ENCODE data around the gene IFNA4.

IFNA4 gene

DNA sequence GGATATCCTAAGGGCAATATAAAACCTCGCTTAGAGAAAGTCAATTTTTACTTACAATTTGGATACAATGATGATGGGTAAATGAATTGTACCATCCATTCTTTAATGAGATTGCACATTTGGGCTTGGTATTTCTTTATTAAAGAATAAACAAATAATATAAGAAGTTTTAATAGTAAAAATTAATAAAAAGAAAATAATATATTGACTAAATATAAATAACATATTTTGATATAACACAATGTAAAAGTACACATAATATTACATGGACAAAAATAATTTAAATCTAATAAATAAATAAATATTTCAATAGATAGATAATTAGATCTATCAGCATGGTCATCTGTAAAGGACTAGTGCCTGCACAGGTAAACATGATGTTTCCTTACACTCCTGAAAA, 21.9 kb downstream of the IFNA4 start:
- no peak for DNase-seq

DNA sequence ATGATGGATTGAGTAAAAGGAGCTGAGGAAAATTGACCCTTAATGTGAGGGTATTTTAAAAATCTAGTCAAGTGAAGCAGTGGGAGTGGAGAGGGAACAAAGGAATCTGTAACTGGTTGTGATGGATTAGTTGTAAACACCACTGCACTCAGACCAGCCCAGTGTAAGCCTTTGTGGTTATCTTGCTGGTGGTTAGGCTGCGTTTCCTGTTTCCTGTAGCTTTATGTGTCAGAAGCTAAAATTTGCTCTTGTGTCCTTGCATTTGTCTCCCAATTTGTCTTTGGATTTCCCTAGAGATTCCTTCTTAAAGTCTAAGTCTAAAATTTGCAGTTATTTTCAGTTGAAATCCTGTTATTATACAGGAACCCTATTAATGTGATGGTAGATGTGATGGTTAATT, 27.2 kb downstream of the IFNA4 start:
- DNase-seq: peak; percentile 1

- no peak for DNase-seq
Measured at GRCh38 chr9:21155501-21155900, 31.9 kb downstream of the IFNA4 start.

DNA sequence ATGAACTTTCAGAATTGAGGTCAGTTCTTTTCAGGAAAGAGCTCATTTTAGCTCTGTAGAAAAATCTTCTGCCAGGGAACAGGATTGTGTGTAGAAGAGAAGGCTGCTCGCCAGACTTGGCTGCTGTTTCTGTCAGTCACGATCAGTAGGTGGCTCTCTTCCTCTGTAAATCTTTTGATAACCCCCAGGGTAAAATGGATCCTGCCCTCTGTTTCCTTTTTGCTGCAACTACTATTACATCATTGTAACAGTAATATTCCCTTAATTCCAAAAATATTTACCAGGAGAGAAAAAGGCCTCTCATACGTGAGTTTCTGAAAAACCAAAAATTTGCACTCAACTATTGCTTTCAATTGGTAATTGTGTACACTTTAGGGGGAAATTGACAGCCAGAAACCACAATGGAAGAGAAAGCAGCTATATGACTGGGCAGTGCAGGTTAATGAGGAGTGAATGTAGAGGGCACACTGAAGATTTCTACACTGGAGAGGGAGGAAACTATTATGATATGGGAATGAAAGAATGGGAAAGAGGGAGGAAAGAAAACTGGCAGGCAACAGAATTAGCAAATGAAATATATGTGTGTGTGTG, 33.3 kb downstream of the IFNA4 start:
- peak; percentile 28 for DNase-seq

DNA sequence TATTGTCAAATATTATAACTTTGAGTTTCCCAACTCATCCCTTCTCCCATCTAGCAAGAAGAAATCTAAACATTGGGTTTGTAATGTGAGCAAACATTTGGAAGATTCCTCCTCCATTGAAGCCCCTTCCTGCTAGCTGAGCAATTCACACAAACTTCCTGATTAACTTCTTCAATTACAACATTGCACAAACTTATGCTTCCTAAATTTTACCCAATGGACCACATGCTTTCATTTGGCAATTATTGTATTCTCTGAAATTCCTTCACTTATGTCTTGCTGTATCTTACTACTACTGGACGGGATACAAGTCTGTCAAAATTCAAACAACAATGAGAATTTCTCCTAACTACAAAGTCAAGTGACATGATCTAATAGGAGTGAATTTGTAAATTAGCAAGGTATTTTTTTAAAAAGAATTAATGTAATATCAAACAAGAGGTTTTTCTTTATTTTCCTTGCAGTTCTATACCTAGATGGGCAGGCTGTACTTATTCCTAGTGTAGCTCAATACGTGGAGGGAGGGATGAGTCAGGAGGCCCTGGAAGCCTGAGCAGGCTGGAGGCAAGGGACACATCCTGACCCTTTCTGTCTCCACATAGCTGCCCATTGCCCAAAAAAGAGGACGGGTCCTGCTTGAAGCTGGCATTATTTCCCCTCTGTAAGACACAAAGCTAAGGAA, 33.9 kb downstream of the IFNA4 start:
- peak; percentile 14 for DNase-seq

DNA sequence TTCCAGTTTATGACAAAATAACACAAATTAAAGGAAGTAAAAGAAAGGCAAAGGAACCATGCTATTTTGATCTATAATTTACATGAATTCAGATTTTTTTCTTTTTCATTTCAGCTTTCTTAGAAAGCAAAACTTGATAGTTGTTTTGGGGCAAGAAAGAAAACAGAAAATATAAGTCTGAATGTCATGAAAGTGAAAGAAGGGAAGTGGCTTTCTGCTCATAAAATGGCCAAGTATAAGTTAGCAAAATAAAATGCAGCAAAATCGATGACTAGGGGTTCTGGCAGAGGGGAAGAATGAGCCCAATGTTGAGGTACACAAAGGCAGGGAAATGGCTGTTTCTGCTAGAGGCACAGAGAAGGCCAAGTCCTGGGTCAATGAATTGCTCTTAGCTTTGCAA, 42.8 kb downstream of the IFNA4 start:
- DNase-seq: no peak

GRCh38 chr9:21141427-21141882, 45.9 kb downstream of the IFNA4 start, which contains the start of gene IFNW1:
IFNW1 (minus strand) TSS chr9:21141832; CDS start chr9:21141570, 262 bp downstream.
- peak; percentile 9 for DNase-seq

GRCh38 chr9:21137020-21137419, 50.4 kb downstream of the IFNA4 start:
- DNase-seq: no peak
